Measurements from ENCODE around the gene UBE2C. TPM values are rescaled to one million over a fixed set of nuclear protein-coding genes. Genes with fewer than 3 reads are reported as not detected.

The UBE2C gene
- total and polyA plus RNA-seq, 10 donors, result 3.0 to 56.4 (median 13.5) TPM

GRCh38 chr20:45798935-45799642 is 13.4 kb upstream of the UBE2C start:
- Histone ChIP-seq H3K9me3 (no peaks in the 10 kb centered on the region), H3K4me3 (no peak overlapping the region), H3K36me3 (peaks cover 11 to 76% (median 62%) of the 10 kb centered on the region in 6 donors), H3K27ac (peak overlapping the region in 4 of 8 donors; percentile 27 to 56 (median 44)), H3K27me3 (replicated peaks in 1 of 7) (no peaks in the 10 kb centered on the region), H3K4me1 (peaks cover 0 to 20% (median 11%) of the 10 kb centered on the region in 6 donors)
- intact Hi-C loops (cut with DNase I; ENCODE audit: low total_unique reads), result loop anchor here (10.0 kb wide), 1 partner anchor 86 kb away; the partner anchor contains the start of genes SPATA25 and ZSWIM1
- WGBS, 5 donors, result 31 to 42% (median 36%) methylated on average over 4 of the region's 4 CpGs
- no peak for DNase-seq
- TF ChIP-seq, protein P1, sequence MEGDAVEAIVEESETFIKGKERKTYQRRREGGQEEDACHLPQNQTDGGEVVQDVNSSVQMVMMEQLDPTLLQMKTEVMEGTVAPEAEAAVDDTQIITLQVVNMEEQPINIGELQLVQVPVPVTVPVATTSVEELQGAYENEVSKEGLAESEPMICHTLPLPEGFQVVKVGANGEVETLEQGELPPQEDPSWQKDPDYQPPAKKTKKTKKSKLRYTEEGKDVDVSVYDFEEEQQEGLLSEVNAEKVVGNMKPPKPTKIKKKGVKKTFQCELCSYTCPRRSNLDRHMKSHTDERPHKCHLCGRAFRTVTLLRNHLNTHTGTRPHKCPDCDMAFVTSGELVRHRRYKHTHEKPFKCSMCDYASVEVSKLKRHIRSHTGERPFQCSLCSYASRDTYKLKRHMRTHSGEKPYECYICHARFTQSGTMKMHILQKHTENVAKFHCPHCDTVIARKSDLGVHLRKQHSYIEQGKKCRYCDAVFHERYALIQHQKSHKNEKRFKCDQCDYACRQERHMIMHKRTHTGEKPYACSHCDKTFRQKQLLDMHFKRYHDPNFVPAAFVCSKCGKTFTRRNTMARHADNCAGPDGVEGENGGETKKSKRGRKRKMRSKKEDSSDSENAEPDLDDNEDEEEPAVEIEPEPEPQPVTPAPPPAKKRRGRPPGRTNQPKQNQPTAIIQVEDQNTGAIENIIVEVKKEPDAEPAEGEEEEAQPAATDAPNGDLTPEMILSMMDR (IDR thresholded peaks at IDR 0.05 in 8 of 11, conservative IDR thresholded peaks at IDR 0.05 in 3 of 11), result peak; percentile 11 to 83 (median 68)
- TF ChIP-seq POLR2A (IDR thresholded peaks at IDR 0.05), result no peak
- TF ChIP-seq POLR2AphosphoS5 (IDR thresholded peaks at IDR 0.05), result peak in 1 of 3 donors; percentile 45

DNA sequence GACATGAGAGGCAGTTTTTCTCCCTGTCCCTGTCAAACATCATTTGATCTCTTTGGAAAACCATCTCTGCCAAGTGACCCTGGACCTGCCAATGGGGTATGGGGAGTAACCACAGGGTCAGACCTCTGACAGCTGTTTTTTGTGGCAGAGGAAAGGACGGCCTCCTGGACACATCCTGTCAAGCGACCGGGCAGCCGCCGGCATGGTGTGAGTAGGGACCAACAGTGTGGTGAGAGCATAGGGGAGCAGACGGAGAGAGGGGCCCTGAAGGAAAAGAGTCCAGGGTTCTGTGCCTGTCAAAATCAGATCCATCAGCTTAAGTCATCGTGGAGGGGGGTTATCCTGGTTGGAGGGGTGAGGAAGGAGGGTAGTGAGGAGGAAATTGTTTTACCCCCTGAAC is 10.6 kb upstream of the UBE2C start:
- 85 to 96% (median 91%) methylated on average over 7 of the region's 7 CpGs for WGBS, 5 donors
- TF ChIP-seq, protein P1 (IDR thresholded peaks at IDR 0.05 in 8 of 11, conservative IDR thresholded peaks at IDR 0.05 in 3 of 11), result no peak
- TF ChIP-seq POLR2A (IDR thresholded peaks at IDR 0.05) (no peak), POLR2AphosphoS5 (IDR thresholded peaks at IDR 0.05) (no peak)
- Histone ChIP-seq H3K4me1 (peaks cover 0 to 18% (median 10%) of the 10 kb centered on the region in 6 donors), H3K4me3 (no peak overlapping the region), H3K36me3 (peaks cover 13 to 76% (median 63%) of the 10 kb centered on the region in 6 donors), H3K27me3 (replicated peaks in 1 of 7) (no peaks in the 10 kb centered on the region), H3K27ac (no peak overlapping the region), H3K9me3 (no peaks in the 10 kb centered on the region)
- intact Hi-C loops (cut with DNase I; ENCODE audit: low total_unique reads), result no loop called here
- no peak for DNase-seq

GRCh38 chr20:45810191-45810970 is 2.1 kb upstream of the UBE2C start:
- peaks cover 5 to 71% (median 60%) of the 10 kb centered on the region in 6 donors for H3K36me3 ChIP-seq
- H3K27me3 ChIP-seq (replicated peaks in 1 of 7), result no peaks in the 10 kb centered on the region
- intact Hi-C loops (cut with DNase I; ENCODE audit: low total_unique reads), result loop anchor here (10.0 kb wide), 1 partner anchor 154 kb away; no protein-coding TSS in a partner anchor
- TF ChIP-seq, protein P1 (IDR thresholded peaks at IDR 0.05 in 8 of 11, conservative IDR thresholded peaks at IDR 0.05 in 3 of 11), result no peak
- TF ChIP-seq POLR2AphosphoS5 (IDR thresholded peaks at IDR 0.05), result no peak
- no peak for TF ChIP-seq POLR2A (IDR thresholded peaks at IDR 0.05)
- no peak for DNase-seq
- peaks cover 6 to 26% (median 17%) of the 10 kb centered on the region in 6 donors for H3K4me1 ChIP-seq
- H3K4me3 ChIP-seq, result no peak overlapping the region
- no peaks in the 10 kb centered on the region for H3K9me3 ChIP-seq
- no peak overlapping the region for H3K27ac ChIP-seq
- 87 to 88% (median 87%) methylated on average over 8 of the region's 8 CpGs for WGBS, 5 donors

DNA sequence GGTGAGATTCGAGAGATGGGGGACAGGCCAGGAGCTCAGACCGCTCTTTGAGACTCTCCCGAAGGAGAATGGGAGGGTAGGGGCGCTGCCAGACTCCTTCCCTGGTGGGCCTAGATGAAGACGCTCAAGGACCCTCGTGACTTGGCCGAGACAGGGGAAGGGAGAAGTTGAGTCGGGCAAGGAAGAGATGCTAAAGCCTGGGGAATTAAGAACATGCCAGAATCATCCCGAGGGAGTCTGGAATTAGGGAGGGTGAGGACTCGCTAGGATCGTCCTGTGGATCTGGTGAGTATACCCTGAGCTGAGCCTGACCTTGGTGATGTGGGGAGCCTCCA is 529 bp downstream of the UBE2C start:
- H3K27me3 ChIP-seq (replicated peaks in 1 of 7), result no peaks in the 10 kb centered on the region
- peaks cover 6 to 26% (median 17%) of the 10 kb centered on the region in 6 donors for H3K4me1 ChIP-seq
- H3K9me3 ChIP-seq, result no peaks in the 10 kb centered on the region
- 5 to 22% (median 11%) methylated on average over 11 of the region's 11 CpGs for WGBS, 5 donors
- no peak for DNase-seq
- intact Hi-C loops (cut with DNase I; ENCODE audit: low total_unique reads), result loop anchor here (10.0 kb wide), 1 partner anchor 152 kb away; no protein-coding TSS in a partner anchor
- no peak for TF ChIP-seq POLR2AphosphoS5 (IDR thresholded peaks at IDR 0.05)
- no peak for TF ChIP-seq POLR2A (IDR thresholded peaks at IDR 0.05)
- TF ChIP-seq, protein P1 (IDR thresholded peaks at IDR 0.05 in 8 of 11, conservative IDR thresholded peaks at IDR 0.05 in 3 of 11), result no peak
- H3K4me3 ChIP-seq, result peak overlapping the region; percentile 48 to 87 (median 66)
- peak overlapping the region in 3 of 8 donors; percentile 38 to 71 (median 40) for H3K27ac ChIP-seq
- H3K36me3 ChIP-seq, result peaks cover 5 to 69% (median 35%) of the 10 kb centered on the region in 6 donors
